DLD1 (cell line): Measurements from ENCODE around the gene ATXN2.

Experiments used
- in situ Hi-C: cut with HindIII; loops from 2 replicates; pipeline ENCODE4 v1.10.0; 2017; ENCODE audit warnings: low sequenced_read_pairs

ATXN2 gene

GRCh38 chr12:111454716-111455447, 144.2 kb downstream of the ATXN2 start:
- in situ Hi-C loops = no loop called here

DNA sequence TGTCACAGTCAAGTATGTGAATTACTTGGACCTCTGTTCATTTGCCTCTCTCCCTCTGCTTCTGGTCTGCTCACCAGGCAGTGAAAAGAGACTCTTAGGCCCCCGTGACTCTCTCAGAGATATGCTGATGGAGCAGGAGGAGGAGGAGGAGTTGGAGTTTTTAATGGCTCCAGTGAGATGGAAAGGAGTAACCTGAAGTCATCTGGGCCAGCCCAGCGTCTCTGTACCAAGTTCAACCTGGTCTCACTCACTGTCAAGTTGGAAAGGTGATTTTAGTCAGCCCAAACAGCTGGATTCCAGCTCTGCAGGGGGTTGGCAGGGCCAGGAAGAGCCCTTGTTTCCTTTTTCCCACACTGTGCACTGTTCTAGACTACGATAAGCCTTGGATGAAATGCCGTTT, 144.8 kb downstream of the ATXN2 start:
- in situ Hi-C loops = no loop called here

- in situ Hi-C loops = no loop called here
These were observed 145.8 kb downstream of the ATXN2 start for GRCh38 chr12:111453071-111453989.

DNA sequence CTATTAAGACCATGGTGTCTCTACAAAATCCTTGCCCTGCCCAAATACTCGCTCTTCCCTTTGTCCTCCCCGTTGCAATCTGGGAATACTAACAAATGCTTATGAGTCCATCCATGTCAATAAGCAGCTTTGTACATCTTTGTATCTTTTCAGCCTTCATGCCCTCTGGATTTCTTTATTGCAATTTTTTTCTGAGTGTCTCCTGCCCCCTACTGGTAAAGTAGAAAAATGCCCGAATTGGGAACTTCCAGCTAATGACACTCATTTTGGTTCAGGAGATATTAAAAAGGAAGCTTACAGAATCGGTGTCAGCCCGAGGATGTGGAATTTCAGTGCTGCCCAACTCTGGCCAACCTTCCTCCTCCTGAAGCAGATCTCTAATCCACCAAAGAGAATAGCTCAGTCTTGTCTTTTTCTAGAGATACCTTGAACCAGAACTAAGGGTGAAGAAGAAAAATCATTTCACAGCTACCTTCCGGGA, 147.4 kb downstream of the ATXN2 start:
- in situ Hi-C loops = no loop called here

GRCh38 chr12:111451232-111451631, 147.9 kb downstream of the ATXN2 start:
- in situ Hi-C loops = no loop called here

GRCh38 chr12:111450676-111451075, 148.4 kb downstream of the ATXN2 start:
- in situ Hi-C loops = no loop called here

DNA sequence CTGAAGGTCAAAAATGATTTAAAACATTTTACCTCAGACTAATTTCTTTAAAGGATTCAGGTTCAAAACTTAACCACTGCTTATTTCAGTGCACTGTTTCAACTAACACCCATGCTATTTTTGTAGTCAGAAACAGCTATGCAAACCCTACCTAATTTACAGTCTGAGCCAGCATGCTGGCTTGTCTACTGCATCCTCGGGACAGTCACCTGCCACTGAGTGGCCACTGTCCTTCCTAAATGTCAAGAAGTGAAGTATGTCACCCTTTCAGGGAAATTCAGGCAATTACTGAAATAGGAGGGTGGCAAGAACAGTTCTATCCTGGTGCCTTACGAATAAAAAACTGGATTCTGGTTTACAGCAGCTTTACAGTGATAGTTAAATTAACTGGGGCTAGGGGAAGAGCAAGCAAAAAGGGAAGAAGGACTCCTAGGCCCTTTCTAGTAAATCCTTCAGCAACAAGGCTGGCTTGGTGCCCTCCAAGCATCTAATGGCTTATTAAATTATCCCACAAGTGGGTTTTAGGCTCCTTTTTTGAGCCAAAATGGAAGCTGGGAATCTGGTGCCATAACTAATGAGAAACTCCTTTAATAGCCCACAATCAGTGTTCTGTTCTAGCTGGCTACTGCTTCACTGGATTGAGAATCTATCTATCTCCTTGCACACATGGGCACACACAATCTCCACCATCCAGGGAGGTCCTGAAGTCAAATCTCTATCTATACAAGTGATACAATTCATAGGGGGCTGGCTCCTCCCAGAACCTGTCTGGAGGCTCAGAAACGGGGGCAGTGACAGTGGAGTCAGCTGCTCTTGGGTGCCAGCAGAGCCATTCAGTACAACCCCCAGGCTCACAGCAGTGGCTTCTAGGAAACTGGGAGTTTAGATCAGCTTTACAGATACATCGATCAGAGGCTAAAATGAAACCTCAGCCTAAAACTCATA, 150.0 kb downstream of the ATXN2 start:
- in situ Hi-C loops = no loop called here

GRCh38 chr12:111448266-111448830, 150.8 kb downstream of the ATXN2 start:
- in situ Hi-C loops = no loop called here

DNA sequence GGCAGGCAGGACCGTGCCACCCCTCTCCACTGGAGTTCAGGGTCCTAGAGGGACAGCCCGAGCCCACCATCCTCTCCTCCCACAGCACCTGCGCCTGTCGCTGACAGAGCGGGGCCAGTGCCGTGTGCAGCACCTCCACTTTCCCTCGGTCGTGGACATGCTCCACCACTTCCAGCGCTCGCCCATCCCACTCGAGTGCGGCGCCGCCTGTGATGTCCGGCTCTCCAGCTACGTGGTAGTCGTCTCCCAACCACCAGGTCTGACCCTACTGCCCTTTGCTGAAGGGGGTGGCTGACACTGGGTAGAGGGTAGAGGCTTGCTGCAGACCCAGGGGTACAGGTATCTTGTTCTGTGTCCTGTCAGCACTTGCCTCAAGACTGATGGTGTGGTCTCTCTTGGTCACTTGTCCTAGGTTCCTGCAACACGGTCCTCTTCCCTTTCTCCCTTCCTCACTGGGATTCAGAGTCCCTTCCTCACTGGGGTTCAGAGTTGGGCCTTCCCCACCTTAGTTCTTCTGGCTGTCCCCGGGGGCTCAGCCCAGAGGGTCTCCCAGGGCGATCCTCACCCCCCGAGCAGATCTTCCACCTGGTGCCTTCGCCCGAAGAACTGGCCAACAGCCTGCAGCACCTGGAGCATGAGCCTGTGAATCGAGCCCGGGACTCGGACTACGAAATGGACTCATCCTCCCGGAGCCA, 151.4 kb downstream of the ATXN2 start:
- in situ Hi-C loops = no loop called here

GRCh38 chr12:111446631-111447570, 152.2 kb downstream of the ATXN2 start:
- in situ Hi-C loops = no loop called here

- in situ Hi-C loops = no loop called here
These were observed 153.2 kb downstream of the ATXN2 start for GRCh38 chr12:111445726-111446581.

DNA sequence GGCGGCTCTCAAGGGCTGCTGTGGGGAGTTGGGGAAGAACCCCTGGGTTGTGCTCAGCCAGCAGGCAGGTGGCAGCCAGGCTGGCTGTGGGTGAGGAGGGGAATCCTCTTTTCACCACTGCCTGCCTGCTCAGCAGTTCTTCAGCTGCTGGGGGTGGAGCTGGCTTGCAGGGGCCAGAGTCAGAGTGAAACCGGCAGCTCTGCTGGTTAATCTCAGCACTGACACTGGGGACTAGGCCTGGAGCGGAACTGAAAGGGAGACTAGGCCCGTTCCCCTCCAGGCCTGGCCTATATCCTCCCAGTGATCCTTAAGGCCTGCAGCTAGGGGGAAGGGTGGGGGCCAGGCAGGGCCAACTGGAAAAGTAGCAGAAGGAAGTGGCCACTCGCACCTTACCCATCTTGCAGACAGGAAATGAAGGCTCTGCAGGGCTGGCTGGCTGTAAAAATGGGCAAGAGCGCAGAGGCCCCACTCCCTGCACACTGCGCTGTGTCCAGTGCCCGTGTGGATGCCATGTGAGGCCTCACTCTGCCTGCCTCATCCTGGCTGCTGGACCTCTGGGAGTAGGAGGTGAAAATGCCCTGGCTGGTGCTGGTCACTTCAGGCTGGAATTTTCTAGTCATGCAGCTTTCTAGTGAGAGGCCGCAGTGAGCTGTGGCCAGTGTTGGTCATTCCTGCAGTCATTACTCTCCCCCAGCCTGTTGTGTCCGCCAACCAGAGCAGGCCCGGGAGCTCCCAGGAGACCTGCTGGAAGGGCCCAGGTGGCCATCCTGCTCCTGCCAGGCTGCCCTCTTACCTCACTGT, 154.0 kb downstream of the ATXN2 start:
- in situ Hi-C loops = no loop called here

- in situ Hi-C loops = no loop called here
These were observed 154.7 kb downstream of the ATXN2 start for GRCh38 chr12:111444314-111444924.

DNA sequence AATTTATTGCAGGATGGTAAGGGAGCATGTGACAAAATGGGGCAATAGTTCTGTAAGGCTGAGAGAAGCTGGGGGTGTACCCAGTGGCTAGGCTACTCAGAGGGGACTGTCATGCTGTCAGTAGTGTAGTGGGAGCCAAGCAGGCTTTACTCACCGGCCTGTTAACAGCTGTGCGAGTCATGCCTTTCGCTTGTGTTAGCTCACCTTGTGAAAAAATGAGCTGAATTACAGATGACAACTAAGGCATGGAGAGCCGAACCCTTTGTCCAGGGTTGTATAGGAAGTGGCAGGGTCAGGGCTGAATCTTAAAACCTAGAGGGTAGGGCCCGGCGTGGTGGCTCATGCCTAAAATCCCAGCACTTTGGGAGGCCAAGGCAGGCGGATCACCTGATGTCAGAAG, 155.5 kb downstream of the ATXN2 start:
- in situ Hi-C loops = no loop called here

DNA sequence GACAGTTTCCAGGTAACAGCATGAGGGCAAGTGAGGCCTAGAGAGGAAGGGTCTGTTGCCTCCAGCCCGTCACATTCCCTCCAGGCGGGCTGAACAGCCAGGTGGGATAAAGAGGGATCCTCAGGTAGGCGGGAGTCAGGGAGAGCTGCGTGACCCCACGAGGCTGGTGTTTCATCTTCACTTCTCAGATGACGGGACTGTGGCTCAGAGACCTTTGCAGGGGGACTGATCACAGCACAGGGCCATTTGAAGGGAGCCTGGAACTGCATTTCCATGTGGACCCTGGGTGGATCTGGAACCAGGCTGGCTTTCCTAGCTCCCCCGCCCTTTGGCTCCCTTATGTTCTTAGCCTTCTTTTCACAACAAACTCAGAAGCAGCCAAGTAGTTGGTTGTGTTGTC, 156.0 kb downstream of the ATXN2 start:
- in situ Hi-C loops = no loop called here

GRCh38 chr12:111442301-111443045, 156.6 kb downstream of the ATXN2 start:
- in situ Hi-C loops = no loop called here
